Muscle of leg (tissue), 11 donors: ENCODE data around the gene ITFG2. TPM values are rescaled to one million over a fixed set of nuclear protein-coding genes. Genes with fewer than 3 reads are reported as not detected.

Source experiments
- DNase-seq: peaks from one replicate; pipeline ENCODE4 v3.0.0; 2013
- H3K27ac ChIP-seq: one replicate; pipeline ENCODE4 v1.5.1; 2013; ENCODE audit warnings: mild to moderate bottlenecking, low read length, control low read depth
- H3K27me3 ChIP-seq: one replicate; pipeline ENCODE4 v1.6.1; 2013; ENCODE audit warnings: low read length; ENCODE audit not compliant: control insufficient read depth, insufficient read depth
- H3K36me3 ChIP-seq: one replicate; pipeline ENCODE4 v1.6.1; 2013; ENCODE audit warnings: low read length; ENCODE audit not compliant: control insufficient read depth, insufficient read depth
- H3K4me1 ChIP-seq: one replicate; pipeline ENCODE4 v1.6.1; 2013; ENCODE audit warnings: low read length; ENCODE audit not compliant: control insufficient read depth, insufficient read depth
- H3K4me3 ChIP-seq: one replicate; pipeline ENCODE4 v1.5.1; 2013; ENCODE audit warnings: low read length, control low read depth
- H3K9me3 ChIP-seq: replicated peaks from 2 replicates; pipeline ENCODE4 v1.6.1; 2013; ENCODE audit warnings: low read depth, low read length; ENCODE audit not compliant: control insufficient read depth
- WGBS: methylation state at CpG from one replicate; pipeline ENCODE4 v1.1.5; 2013; ENCODE audit warnings: missing lambda C conversion rate; ENCODE audit not compliant: insufficient coverage; 5-methylcytosine and 5-hydroxymethylcytosine counted together
- polyA plus RNA-seq, 8 donors: library from polyadenylated mRNA; unstranded; fragments of 120-200 nt; gene quantifications; one replicate each; pipeline versions ENCODE4 v1.2.1 to v1.2.3, GENCODE V29; 2013; ENCODE audit warnings: inconsistent platforms in 1 of 8, low replicate concordance in 1 of 8; ENCODE audit not compliant: insufficient read length in 8 of 8, insufficient read depth in 1 of 8
- total RNA-seq: library from RNA; stranded (reverse); fragments of 120-200 nt; gene quantifications from one replicate; pipeline ENCODE4 v1.2.4, GENCODE V29; 2013

ITFG2 gene
- total and polyA plus RNA-seq, 9 donors = 25.3 to 38.0 (median 28.8) TPM

DNA sequence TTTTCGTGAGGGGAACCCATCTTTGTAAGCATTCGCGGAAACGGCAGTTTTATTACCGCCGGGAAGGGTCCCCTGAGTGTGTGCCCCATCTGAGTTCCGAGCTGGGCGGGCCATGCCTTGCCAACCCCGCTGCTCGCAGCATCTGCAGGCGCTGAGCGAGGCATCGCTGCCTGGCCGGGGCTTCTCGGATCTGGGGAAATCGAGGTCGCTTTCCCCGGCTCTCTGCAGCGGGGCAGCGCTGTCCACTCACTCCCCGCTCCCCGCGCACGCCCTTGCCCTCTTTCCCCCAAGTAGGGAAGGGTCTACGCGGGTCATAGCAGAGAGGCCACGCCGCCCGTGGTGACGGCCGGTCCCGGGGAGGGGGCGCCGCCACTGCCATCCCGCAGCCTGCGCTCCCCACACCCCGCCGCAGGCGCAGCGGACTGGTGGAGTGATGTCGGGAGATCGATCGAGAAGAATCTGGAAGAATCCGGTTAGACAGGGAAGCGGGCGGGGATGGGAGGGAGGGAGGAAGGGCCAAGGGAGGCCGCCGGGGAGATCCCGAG lies 18.2 kb upstream of the ITFG2 start:
- Histone ChIP-seq H3K27me3 (peaks cover 9% of the 10 kb centered on the region), H3K27ac (peak overlapping the region; percentile 77), H3K36me3 (peaks cover 26% of the 10 kb centered on the region), H3K9me3 (no peaks in the 10 kb centered on the region), H3K4me1 (peaks cover 14% of the 10 kb centered on the region), H3K4me3 (peak overlapping the region; percentile 63)
- no peak for DNase-seq
- 2% methylated on average over 43 of the region's 49 CpGs for WGBS

- Histone ChIP-seq H3K36me3 (peaks cover 32% of the 10 kb centered on the region), H3K4me1 (peaks cover 14% of the 10 kb centered on the region), H3K4me3 (peak within 1 kb of the TSS; percentile 75), H3K27ac (peak within 1 kb of the TSS; percentile 77), H3K9me3 (no peaks in the 10 kb centered on the region), H3K27me3 (peaks cover 9% of the 10 kb centered on the region)
- DNase-seq = peak; percentile 96
- under 1% methylated on average over 63 of the region's 63 CpGs for WGBS
Measured at GRCh38 chr12:2794736-2795289, 17.7 kb upstream of the ITFG2 start, which contains the start of gene FKBP4. Gene FKBP4, plus strand, starts transcription at chr12:2794970. Its CDS starts 170 bp downstream, at chr12:2795140.

DNA sequence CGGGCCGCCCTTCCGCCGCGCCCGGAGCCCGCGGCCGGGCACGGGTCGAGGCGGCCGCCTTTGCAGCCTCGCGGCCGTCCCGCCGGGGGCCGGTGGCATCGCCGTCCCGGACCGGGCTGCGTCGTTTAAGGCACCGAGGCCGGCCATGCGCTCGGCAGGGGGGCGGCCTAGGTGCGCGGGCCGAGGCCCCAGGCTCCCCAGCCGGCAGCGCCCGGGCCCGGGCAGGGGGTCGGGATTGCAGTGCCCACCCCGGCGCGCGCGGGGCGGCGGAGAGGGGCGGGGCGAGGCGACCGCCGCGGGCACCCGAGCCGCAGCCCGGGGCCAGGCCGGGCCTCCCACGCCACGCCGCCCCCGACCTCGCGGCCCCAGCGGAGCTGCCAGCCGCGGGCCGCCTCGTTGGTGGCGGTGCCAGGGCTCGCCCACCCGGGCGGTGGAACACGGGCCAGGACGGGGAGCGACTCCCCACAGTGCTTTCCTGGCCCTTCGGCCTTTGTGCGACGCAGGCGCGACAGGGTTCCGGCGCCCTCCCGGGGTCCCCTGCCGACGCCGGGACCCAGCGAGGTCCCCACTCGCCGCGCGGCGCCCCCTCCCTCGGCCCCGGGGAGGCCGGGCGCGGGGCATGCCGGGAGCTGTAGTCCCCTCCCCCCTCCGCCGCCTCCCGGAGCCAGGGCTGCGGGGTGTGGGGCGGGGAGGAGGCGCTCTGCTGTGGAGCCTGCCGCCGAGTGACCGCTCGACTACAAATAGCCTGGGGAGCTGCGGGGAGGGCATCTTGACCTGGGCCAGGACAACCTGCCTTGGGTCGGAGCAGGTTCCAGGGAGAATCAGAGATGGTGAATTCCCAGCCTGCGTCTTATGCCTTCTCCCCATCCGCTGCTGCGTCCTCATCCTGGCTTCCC lies 16.9 kb upstream of the ITFG2 start:
- H3K27ac ChIP-seq = no peak overlapping the region
- H3K4me3 ChIP-seq = peak overlapping the region; percentile 75
- H3K9me3 ChIP-seq = no peaks in the 10 kb centered on the region
- H3K27me3 ChIP-seq = peaks cover 9% of the 10 kb centered on the region
- DNase-seq = peak; percentile 88
- WGBS = under 1% methylated on average over 108 of the region's 111 CpGs
- H3K36me3 ChIP-seq = peaks cover 39% of the 10 kb centered on the region
- peaks cover 14% of the 10 kb centered on the region for H3K4me1 ChIP-seq

DNA sequence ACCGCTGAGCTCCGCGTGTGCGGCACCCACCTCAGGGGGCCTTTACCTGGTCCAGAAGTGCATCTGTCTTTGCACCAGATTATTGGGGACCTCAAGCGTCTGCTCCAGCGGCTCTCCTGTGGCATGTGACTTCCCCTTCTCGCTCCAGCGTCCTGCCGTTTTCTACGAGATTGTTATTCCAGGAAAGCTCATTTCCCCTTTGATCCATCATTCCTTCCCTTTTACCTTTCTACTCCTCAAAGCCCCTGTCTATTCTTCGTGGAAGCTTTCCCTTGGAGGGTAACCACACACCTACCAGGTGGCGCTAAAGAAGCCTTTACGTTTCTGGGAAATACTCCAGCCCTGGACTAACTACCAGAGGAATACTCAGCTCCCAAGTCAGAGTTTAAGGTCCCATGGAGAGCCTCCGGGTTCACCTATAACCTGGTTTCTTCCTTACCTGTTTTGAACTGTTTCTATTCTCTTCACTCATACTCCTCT lies 16.2 kb upstream of the ITFG2 start:
- WGBS = 6% methylated on average over 14 of the region's 14 CpGs
- no peak overlapping the region for H3K27ac ChIP-seq
- no peaks in the 10 kb centered on the region for H3K9me3 ChIP-seq
- DNase-seq = peak; percentile 21
- H3K27me3 ChIP-seq = peaks cover 9% of the 10 kb centered on the region
- H3K4me3 ChIP-seq = peak overlapping the region; percentile 75
- peaks cover 45% of the 10 kb centered on the region for H3K36me3 ChIP-seq
- peaks cover 14% of the 10 kb centered on the region for H3K4me1 ChIP-seq

GRCh38 chr12:2797721-2798418 lies 14.6 kb upstream of the ITFG2 start:
- no peaks in the 10 kb centered on the region for H3K9me3 ChIP-seq
- DNase-seq = no peak
- no peak overlapping the region for H3K4me3 ChIP-seq
- H3K4me1 ChIP-seq = peaks cover 14% of the 10 kb centered on the region
- 88% methylated on average over 6 of the region's 7 CpGs for WGBS
- peaks cover 60% of the 10 kb centered on the region for H3K36me3 ChIP-seq
- no peak overlapping the region for H3K27ac ChIP-seq
- peaks cover 9% of the 10 kb centered on the region for H3K27me3 ChIP-seq

GRCh38 chr12:2800046-2800570 lies 12.4 kb upstream of the ITFG2 start:
- H3K9me3 ChIP-seq = no peaks in the 10 kb centered on the region
- peaks cover 72% of the 10 kb centered on the region for H3K36me3 ChIP-seq
- H3K27ac ChIP-seq = no peak overlapping the region
- no peak for DNase-seq
- no peak overlapping the region for H3K4me3 ChIP-seq
- no CpG with 5 or more reads among the region's 3 CpGs for WGBS
- peaks cover 8% of the 10 kb centered on the region for H3K4me1 ChIP-seq
- H3K27me3 ChIP-seq = no peaks in the 10 kb centered on the region

GRCh38 chr12:2801044-2801783 lies 11.3 kb upstream of the ITFG2 start:
- Histone ChIP-seq H3K36me3 (peaks cover 80% of the 10 kb centered on the region), H3K4me3 (no peak overlapping the region), H3K27me3 (no peaks in the 10 kb centered on the region), H3K9me3 (no peaks in the 10 kb centered on the region), H3K27ac (no peak overlapping the region), H3K4me1 (peaks cover 4% of the 10 kb centered on the region)
- no peak for DNase-seq
- 78% methylated on average over 4 of the region's 16 CpGs for whole genome bisulfite sequencing

DNA sequence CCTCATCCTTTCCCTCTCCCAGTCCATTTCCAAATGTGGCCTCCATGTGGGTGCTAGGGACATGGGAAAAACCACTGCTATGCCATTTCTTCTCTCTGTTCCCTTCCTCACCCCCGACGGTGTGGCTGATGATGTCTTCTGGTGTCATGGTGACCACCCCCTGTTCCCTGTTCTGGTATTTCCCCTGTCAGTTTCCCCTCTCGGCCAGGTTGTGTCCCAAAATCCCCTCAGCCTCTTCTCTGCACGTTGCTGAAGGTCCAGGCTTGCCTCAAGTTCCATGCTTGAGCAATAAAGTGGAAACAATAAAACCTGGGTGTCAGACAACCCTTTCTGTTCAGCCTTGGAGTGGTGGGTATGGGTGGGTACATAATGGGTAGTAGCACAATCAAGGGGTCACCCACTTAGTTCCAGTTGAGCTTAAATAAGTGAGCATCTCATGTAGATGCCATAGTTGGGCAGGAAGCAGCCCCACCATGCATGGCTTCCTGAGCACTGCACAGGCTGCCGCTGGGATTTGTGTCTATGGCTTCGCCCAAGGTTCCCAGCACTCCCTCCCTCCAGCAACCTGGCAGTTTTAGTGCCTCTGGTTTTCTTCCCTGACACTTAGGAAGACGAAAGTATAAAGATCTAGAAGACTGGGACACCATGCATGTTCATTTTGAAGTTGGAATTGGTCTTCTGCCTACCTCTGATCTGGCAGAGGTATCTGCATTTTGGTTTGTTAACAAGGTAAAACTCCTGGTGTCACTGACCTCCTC lies 8.7 kb upstream of the ITFG2 start:
- Histone ChIP-seq H3K27me3 (no peaks in the 10 kb centered on the region), H3K4me3 (no peak overlapping the region), H3K4me1 (no peaks in the 10 kb centered on the region), H3K9me3 (no peaks in the 10 kb centered on the region), H3K36me3 (peaks cover 62% of the 10 kb centered on the region), H3K27ac (no peak overlapping the region)
- no peak for DNase-seq
- WGBS = 74% methylated on average over 3 of the region's 7 CpGs
